ENCODE measurements around the gene LRFN5.
"Not testable (repeated sequence)": the region's sequence is repeated elsewhere in the genome, so short reads cannot be mapped to it uniquely, and the experiment has no call there.

The LRFN5 gene

DNA sequence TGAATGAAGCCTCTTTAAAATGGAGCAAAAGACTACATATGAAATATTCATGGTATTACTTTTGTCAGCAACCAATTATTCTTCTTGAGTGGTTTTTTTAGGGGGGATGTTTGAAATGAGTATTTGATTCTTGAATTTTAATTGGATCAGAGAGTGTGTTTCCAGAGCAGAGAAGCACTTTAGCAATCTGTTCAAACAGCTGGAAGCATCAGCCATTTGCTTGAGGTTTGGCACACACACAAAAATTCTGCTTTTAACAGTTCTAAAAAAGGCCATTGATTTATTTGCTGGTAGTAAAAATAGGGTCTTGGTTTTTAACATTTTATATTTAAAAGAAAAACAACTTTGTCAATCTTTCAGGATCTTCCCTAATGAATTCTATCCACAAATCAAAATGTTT is 292.7 kb downstream of the LRFN5 start:
- no peak for DNase-seq (ENCODE audit: low read depth in 2 of 2)

DNA sequence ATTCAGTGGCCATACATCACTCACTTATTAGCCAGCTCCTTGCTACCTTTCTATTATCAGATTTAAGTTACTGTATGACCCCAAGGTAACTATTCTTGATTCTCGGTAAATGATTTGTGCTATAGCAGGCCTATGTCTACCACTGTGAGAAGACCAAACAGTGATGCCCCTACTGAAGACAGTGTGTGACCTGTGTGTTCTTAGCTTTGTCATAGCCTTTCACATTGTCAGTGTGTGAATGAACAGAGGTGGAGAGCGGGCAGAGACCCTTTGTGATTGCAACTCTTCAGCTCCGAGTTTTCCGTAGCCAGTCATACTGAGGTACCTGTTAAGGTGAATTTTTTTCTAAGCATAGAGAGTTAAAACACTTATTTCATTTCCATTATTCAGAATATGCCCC is 294.0 kb downstream of the LRFN5 start:
- no peak for DNase-seq (ENCODE audit: low read depth in 2 of 2)

DNA sequence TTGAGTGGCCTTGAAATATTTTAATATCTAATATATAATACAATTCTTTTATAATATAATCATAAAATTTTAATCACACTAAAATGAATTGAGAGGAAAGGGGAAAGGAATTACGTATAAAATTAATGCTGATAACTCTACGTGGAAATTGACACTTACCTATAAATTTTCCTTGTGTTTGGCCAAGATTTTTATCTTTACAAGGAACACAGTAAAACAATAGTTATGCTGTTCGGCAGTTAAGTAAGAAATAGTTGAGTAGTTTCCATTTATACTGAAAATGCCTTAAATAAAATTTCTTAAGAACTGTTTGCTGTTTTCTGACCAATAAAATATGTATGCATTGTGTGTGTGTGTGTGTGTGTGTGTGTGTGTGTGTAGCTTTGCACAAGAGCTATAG is 294.4 kb downstream of the LRFN5 start:
- DNase-seq (ENCODE audit: low read depth in 2 of 2): no peak

DNA sequence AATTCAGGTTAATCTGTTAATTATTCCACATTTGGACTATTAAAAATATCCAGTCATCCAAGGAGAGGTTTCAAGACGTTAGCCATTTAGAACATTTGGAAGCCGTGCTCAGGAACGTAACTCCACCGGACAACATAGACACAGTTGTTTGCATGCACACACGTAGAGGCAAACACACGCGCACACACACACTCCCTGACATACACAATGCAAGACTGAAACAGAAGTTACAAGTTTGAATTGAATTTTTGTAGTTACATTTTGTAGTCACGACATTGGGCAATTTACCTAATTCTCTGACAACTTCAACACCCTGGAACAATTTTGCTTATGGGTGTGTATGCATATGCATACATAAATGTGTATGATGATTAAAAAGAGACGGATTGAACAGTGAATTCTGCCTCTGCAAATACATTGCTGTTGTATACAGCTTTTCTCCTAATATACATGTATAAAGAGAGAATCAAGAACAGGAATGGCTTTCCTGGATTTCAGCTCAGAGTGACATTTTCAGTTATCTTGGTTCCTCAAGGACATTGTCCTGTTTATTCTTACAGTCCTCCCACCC is 298.8 kb downstream of the LRFN5 start:
- no peak for DNase-seq (ENCODE audit: low read depth in 2 of 2)

DNA sequence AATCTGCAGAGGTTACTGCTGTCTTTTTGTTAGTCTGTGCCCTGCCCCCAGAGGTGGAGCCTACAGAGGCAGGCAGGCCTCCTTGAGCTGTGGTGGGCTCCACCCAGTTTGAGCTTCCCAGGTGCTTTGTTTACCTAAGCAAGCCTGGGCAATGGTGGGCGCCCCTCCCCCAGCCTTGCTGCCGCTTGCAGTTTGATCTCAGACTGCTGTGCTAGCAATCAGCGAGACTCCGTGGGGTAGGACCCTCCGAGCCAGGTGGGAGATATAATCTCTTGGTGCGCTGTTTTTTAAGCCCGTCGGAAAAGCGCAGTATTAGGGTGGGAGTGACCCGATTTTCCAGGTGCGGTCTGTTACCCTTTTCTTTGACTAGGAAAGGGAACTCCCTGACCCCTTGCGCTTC is 304.5 kb downstream of the LRFN5 start:
- DNase-seq (ENCODE audit: low read depth in 2 of 2): not testable (repeated sequence)

DNA sequence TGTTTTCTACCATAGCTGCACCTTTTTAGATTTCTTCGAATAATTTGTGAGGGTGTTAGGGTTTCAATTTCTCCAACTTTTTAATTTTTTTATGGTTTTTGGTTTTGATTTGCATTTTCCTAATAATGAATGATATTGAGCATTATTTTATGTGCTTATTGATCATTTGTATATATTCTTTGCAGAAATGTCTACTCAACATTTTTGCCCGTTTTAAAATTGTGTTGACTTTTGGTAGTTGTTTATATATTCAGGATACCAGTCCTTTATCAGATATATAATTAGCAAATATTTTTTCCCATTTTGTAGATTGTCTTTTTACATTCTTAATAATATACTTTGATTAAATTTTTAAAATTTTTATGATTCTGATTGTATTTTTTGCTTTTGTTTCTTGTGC is 306.7 kb downstream of the LRFN5 start:
- no peak for DNase-seq (ENCODE audit: low read depth in 2 of 2)

DNA sequence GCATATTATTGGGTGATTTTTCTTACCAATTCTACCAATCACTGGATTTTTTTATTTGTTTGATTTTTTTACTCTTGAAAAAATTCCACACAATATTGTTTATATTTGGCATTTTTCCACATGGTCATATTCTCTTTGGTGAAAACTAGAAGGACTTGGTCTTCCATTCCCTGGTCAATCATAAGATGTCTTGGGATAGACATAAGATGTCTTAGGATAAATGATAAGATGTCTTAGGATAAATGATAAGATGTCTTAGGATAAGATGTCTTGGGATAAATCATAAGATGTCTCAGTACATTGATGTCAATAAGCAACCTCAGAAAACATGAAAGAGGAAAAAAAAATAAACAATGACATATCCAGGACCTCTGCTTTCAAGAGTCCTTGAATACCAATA is 309.1 kb downstream of the LRFN5 start:
- DNase-seq (ENCODE audit: low read depth in 2 of 2): no peak

DNA sequence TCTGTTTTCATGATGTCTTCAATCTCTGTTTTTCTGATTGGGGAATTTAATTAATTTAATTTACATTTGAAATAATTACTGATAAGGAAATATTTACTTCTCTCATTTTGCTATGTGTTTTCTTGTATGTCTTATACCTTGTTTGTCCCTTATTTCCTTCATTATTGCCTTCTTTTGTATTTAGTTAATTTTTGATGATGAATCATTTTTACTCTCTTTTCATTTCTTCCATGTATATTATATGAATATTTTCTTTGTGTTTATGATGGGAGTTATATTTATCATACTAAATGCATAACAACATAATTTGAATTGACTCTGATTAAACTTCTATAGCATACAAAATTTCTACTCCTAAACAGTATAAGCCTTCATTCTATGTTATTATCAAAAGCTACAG is 309.6 kb downstream of the LRFN5 start:
- DNase-seq (ENCODE audit: low read depth in 2 of 2): no peak

DNA sequence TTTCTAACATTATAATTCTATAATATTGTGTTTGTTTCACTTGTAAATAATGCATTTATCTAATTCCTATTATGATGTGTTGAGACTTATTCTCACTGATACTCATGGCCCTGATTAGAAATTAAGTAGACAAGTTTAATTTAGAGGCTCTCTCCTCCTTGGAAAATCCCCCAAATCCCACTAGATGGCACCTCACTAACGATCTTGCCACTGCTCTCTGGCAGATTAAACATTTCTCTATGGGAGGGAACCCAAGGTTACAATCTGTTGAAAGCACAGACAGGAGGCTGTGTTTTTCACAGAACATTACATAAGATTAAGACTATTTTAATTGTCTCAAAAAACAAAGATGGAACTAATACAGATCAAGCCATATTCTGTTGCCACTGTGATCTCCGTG is 318.7 kb downstream of the LRFN5 start:
- no peak for DNase-seq (ENCODE audit: low read depth in 2 of 2)

DNA sequence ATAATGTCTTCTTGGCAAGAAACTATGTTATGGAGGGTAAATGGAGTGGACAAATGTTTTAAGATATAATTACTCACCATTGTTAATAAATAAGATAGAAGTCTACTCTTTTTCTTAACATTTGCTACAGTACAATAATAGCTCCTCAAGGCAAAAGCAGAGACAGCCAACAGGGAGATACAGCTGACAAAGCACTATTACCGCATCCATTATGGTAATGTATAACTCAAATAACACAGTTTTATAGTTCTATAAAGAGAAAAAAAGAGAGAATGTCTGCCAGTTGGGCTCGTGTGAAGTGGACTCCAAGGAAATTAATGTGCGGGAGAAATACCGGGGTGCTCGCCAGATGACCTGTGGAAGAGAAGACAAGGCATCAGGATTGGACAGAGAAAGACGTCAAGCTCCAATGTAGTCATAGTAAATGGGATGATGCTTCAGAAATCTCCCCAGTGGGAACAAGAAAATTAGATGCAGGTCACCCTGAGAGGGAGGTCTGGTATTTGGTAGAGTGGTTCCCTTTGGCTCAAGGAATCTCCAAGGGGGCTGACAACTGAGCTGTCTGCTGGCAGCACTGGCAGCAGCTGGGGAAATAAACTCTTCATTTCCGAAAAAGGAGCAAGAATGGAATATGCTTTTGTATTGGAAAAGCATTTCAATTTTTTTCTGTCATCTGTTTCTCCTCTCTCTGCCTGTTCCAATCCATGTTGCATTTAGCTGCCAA is 343.9 kb downstream of the LRFN5 start:
- DNase-seq (ENCODE audit: low read depth in 2 of 2): no peak
